ENCODE data around the gene KIAA0319L.

- TF ChIP-seq POLR2A (IDR thresholded peaks at IDR 0.05; ENCODE audit: low read length): no peak
- no peak for TF ChIP-seq GATA1 (IDR thresholded peaks at IDR 0.05; ENCODE audit: low read depth, low read length)
These were observed 13.5 kb upstream of the KIAA0319L start for GRCh38 chr1:35570589-35571137.

Measured in erythroblast (primary cell).